ENCODE measurements around the gene TMEM198. TPM values are rescaled to one million over a fixed set of nuclear protein-coding genes. Genes with fewer than 3 reads are reported as not detected.

Gene TMEM198
- total RNA-seq, 2 experiments from 2014 or later: 2.1 to 2.2 TPM

DNA sequence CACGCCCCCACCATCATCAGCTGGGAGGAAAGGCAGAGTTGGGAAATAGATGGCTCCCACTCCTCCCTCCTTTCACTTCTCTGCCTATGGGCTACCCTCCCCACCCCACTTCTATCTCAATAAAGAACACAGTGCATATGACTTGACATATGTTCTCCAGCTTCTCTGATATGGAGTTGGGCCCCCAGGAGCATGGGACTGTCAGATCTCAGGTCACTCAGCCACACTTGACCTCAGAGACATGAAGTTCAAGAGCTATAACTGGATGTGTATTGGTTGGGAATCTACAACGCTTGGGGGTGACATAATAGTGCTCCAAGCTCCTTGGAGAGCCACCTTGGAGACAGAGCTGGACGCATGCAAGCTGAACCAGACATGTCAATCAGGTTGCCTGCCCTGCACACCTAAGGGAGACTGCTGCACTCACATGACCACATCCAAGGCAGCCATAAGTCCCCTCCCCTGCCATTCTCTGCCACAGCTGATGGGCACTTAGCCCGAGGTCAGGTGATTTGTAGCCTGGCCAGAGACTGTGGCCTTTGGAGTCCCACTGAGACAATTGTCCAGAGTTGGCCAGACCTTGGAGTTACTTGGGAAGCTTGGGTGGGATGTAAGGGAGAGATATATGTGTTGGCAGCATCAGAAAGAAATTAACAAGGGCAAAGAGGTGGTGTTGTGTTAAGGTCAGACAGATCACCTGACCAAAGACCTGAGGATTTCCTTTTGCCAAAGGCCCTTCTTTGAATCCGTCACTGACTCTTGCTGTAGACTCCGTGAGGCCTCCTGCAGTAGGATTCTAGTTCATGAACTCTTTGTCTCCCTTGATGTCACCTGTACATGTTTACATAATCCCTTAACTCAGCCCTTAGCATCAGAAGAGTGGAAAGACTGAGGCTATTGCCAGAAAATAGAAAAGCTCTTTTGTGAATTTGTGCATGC is 32.0 kb downstream of the TMEM198 start:
- peaks cover 27% of the 10 kb centered on the region for H3K27me3 Mint-ChIP-seq
- DNase-seq (no peak), ATAC-seq (no peak)
- no peaks in the 10 kb centered on the region for H3K36me3 Mint-ChIP-seq (ENCODE audit: low read depth)
- H3K27ac Mint-ChIP-seq: no peak overlapping the region
- intact Hi-C loops (cut with micrococcal nuclease): no loop called here
- no peaks in the 10 kb centered on the region for H3K9me3 Mint-ChIP-seq
- TF ChIP-seq, protein P1, sequence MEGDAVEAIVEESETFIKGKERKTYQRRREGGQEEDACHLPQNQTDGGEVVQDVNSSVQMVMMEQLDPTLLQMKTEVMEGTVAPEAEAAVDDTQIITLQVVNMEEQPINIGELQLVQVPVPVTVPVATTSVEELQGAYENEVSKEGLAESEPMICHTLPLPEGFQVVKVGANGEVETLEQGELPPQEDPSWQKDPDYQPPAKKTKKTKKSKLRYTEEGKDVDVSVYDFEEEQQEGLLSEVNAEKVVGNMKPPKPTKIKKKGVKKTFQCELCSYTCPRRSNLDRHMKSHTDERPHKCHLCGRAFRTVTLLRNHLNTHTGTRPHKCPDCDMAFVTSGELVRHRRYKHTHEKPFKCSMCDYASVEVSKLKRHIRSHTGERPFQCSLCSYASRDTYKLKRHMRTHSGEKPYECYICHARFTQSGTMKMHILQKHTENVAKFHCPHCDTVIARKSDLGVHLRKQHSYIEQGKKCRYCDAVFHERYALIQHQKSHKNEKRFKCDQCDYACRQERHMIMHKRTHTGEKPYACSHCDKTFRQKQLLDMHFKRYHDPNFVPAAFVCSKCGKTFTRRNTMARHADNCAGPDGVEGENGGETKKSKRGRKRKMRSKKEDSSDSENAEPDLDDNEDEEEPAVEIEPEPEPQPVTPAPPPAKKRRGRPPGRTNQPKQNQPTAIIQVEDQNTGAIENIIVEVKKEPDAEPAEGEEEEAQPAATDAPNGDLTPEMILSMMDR (IDR thresholded peaks at IDR 0.05): no peak
- H3K4me1 Mint-ChIP-seq (ENCODE audit: low read depth): no peaks in the 10 kb centered on the region
- ChIA-PET CTCF (interaction anchor here (1.2 to 1.8 kb wide), 3 partner anchors 14 to 67 kb away, joined by 3 to 8 read pairs (median 4); no protein-coding TSS in a partner anchor), POLR2A (no interaction called here)
- no peak overlapping the region for H3K4me3 Mint-ChIP-seq

DNA sequence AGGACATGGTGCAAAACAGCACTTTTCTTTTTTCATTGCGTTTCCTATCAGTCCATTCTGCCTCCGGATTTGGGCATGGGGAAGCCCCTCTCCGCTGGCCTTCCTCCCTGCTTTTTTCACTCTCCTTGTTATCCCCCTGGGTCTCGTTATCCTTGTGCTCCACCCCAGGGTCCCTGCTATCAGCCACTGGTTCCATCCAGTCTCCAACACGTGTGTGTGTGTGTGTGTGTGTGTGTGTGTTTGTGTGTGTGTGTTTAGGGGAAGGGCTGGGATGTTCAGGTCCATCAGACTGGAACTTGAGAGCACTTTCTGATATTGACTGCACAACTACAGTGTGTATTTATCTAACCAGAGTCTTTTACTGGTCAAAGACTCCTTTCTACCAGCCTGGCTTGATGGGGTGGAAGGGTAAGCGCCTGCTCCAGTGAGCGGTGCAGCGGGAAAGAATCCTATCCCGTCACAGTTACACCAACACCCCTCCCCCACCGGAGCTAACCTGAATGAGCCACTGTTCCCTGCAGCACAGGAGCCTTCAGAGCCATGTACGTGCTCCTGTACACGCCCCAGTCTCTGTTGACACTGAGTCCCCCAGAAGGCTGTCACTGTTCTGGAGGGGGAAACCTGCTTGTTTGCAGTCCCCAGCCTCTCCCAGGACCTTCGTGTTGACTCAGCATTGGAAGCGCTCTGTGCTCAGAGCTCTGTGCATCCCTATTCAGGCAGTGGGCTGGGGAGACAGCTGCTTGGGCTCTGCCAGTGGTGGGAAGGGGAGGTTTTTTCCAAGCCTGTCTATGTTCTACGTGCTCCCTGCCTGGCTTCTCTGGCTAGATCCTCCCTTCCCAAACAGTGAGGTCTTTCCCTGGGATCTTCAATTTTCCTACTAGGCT is 32.9 kb downstream of the TMEM198 start:
- no peak overlapping the region for H3K4me3 Mint-ChIP-seq
- no peaks in the 10 kb centered on the region for H3K4me1 Mint-ChIP-seq (ENCODE audit: low read depth)
- no peak for ATAC-seq
- no peaks in the 10 kb centered on the region for H3K36me3 Mint-ChIP-seq (ENCODE audit: low read depth)
- no peak overlapping the region for H3K27ac Mint-ChIP-seq
- POLR2A ChIA-PET: no interaction called here
- intact Hi-C loops (cut with micrococcal nuclease): no loop called here
- TF ChIP-seq, protein P1 (IDR thresholded peaks at IDR 0.05): no peak
- H3K9me3 Mint-ChIP-seq: no peaks in the 10 kb centered on the region
- no peak for DNase-seq
- CTCF ChIA-PET: interaction anchor here (1.2 to 1.8 kb wide), 5 partner anchors 15 to 66 kb away, joined by 3 to 8 read pairs (median 3); no protein-coding TSS in a partner anchor
- H3K27me3 Mint-ChIP-seq: peaks cover 26% of the 10 kb centered on the region

DNA sequence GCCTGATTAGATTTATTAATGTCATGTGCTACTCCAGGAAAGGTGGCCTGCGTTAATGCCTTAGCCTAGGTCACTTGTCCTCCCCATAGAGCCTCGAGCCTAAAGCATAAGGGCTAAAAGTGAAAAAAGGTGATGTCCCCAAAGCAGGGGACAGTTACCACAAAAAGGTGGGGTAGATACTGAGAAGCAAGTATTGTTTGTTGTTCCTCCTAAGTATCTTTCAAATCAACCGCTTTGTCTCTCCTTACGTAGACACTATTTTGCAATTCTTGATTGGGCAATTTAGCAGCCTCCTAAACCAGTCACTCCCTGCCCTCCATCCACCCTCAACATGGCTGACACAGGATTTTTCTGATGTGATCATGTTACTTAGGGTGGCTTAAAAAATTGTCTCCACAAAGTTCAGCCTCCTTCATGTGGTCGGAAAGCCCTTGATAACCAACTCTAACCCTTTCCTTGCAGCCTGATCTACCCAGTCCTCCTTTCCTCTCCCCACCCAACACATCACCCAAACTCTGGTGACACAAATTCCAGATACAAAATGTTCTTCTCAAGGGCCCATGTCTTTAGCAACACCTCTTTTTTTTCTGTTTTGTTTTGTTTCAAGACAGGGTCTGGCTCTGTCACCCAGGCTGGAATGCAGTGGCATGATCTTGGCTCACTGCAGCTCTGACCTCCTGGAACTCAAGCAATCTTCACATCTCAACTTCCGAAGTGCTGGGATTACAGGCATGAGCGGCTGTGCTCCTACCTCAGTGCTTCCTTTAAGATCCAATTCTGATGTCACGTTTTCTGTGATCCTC is 35.2 kb downstream of the TMEM198 start:
- Mint-ChIP-seq H3K27ac (no peak overlapping the region), H3K27me3 (peaks cover 13% of the 10 kb centered on the region), H3K9me3 (no peaks in the 10 kb centered on the region), H3K4me3 (no peak overlapping the region), H3K36me3 (ENCODE audit: low read depth) (no peaks in the 10 kb centered on the region), H3K4me1 (ENCODE audit: low read depth) (no peaks in the 10 kb centered on the region)
- DNase-seq (no peak), ATAC-seq (no peak)
- POLR2A ChIA-PET: no interaction called here
- CTCF ChIA-PET: interaction anchor here (0.6 kb wide), 1 partner anchor 19 kb away, joined by 3 read pairs; no protein-coding TSS in a partner anchor
- TF ChIP-seq, protein P1 (IDR thresholded peaks at IDR 0.05): no peak
- intact Hi-C loops (cut with micrococcal nuclease): no loop called here

DNA sequence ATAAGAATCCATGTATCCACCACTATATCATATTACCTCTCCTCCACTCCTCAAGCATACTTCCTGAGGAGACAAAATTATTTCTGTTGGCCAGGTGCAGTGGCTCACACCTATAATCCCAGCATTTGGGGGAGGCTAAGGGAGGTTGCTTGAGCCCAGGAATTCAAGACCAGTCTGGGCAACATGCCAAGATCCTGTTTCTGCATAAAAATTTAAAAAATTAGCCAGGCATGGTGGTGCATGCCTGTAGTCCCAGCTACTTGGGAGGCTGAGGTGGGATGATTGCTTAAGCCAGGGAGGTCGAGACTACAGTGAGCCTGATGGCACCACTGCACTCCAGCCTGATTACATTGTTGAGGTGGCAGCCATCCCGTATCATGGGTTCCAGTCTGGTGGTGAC is 37.5 kb downstream of the TMEM198 start:
- Mint-ChIP-seq H3K4me3 (no peak overlapping the region), H3K36me3 (ENCODE audit: low read depth) (no peaks in the 10 kb centered on the region), H3K4me1 (ENCODE audit: low read depth) (no peaks in the 10 kb centered on the region), H3K27ac (no peak overlapping the region), H3K27me3 (peaks cover 7% of the 10 kb centered on the region), H3K9me3 (no peaks in the 10 kb centered on the region)
- ChIA-PET POLR2A (no interaction called here), CTCF (interaction anchor here (1.8 kb wide), 1 partner anchor 21 kb away, joined by 7 read pairs; no protein-coding TSS in a partner anchor)
- ATAC-seq: no peak
- intact Hi-C loops (cut with micrococcal nuclease): no loop called here
- TF ChIP-seq, protein P1 (IDR thresholded peaks at IDR 0.05): no peak
- no peak for DNase-seq
